Left renal cortex interstitium (tissue), 4 donors: Measurements from ENCODE around the gene ABHD12. TPM values are rescaled to one million over a fixed set of nuclear protein-coding genes. Genes with fewer than 3 reads are reported as not detected.
"Not testable (repeated sequence)": the region's sequence is repeated elsewhere in the genome, so short reads cannot be mapped to it uniquely, and the experiment has no call there.

Experiments
- DNase-seq, 4 donors: peaks; one replicate each; pipeline ENCODE4 v3.0.0-alpha.2; 2013; ENCODE audit warnings: low read depth in 4 of 4, low spot score in 2 of 4, missing footprints in 1 of 4
- polyA plus RNA-seq, 4 donors: library from polyadenylated mRNA; unstranded; fragments of 120-200 nt; gene quantifications; one replicate each; pipeline ENCODE4 v1.2.1, GENCODE V29; 2013; ENCODE audit not compliant: insufficient read length in 4 of 4

The ABHD12 gene
- polyA plus RNA-seq, 4 donors = 47.3 to 61.4 (median 54.6) TPM

GRCh38 chr20:25324412-25324811, 66.2 kb downstream of the ABHD12 start:
- DNase-seq = no peak

GRCh38 chr20:25323496-25324246, 67.0 kb downstream of the ABHD12 start:
- DNase-seq = no peak

DNA sequence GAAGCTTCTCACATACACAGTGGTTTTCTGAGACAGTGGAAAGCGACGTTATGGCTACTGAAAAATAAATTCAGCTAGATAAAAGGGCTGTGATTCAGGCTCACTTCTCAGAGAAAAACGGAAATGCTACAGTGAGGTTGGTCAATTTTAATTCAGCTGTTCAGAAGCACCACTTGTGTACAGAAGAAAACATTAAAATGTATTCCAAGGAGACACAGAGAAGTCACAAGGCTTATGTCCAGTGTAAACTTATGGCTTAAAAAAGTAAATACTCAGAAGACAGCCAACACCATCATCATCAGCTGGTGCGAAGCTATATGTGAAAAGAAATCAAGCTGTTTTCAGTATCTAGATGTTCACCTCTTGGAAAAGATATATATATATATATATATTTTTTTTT, 68.6 kb downstream of the ABHD12 start:
- no peak for DNase-seq

DNA sequence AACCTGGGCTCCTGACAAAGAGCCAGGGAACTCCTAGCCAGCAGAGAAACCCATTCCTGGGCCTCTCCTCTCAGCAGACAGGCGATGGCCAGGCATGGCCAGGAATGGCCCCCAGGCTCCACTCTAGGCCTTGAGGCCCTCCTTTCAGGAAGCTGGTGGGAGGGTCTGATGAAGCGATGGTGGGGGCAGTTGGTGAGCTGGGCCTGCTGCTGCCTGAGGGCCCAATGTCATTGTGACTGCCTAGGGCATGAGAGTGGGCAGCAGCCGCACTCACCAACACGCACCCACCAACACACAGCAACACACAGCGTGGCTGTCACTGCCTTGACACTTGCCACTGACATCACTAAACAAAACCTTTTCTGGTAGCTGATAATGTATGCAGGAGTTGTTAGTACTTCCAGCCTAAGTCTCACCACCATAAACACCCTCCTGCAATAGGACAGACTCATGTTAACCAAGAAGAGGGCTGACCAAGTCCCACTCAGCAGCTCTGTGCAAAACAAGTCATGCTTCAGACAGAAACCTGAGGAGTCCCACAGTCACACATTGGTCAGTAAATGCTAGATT, 69.3 kb downstream of the ABHD12 start:
- no peak for DNase-seq

GRCh38 chr20:25320035-25320800, 70.4 kb downstream of the ABHD12 start:
- DNase-seq = no peak

- DNase-seq = no peak
Measured at GRCh38 chr20:25319241-25320034, 71.2 kb downstream of the ABHD12 start.

- no peak for DNase-seq
Measured at GRCh38 chr20:25318471-25319240, 72.0 kb downstream of the ABHD12 start.

DNA sequence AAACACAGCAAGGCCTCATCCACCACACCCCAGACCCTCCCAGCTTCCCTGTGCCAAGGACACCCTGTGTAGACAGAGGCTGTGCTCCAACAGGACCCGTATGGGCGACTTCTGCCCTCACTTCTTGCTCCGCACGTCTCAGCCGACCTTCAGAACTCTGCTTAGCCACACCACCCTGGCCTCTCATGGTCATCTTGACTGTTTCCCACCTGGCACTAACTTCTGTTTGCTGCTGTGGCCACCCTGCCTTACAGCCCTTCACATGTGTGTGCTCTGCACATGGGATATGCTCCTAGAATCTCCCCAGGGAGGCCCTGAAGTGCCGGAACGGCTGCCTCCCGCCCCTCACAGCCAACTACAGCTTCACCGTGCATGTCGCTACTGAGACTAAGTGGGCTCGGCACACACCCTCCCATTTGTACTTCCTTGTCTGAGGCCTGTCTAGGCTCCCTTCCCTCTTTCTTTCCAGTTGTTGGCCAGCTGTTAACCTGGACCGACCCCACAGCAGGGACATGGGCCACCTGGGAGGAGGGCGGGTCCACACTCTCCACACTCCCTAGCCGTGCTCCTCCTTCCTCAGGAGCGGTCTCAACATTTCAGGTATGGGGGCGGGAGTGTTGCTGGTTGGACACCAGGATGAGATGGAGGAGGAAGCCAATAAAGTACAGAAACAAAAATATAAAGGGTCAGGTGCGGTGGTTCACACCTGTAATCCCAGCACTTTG, 73.1 kb downstream of the ABHD12 start:
- no peak for DNase-seq

DNA sequence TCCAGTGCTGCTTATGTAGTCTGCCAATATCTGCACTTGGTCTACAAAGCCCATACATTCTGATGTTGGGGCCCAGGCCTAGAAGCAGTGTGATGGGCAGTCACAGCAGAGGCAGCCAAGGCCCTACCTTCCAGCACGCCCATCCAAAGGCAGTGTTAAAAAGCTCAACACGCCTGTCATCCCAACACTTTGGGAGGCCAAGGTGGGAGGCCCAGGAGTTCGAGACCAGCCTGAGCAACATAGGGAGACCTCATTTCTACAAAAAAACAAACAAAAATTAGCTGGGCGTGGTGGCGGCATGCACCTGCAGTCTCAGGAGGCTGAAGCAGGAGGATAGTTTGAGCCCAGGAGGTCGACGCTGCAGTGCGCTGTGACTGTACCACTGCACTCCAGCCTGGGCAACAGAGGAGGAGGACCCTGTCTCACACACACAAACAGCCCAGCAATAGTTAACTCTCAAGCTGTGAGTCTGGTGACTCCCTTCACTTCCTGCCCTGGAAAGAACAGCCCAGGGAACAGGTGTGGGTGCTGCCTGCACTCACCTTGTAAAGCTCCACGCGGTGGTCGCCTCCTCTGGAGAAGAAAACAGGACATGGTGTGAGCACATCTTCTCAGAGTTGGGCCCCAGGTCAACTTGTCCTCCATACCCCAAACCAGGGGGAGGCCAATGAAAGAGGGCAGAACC, 74.0 kb downstream of the ABHD12 start:
- DNase-seq = no peak

- no peak for DNase-seq
Measured at GRCh38 chr20:25315418-25316210, 75.0 kb downstream of the ABHD12 start.

GRCh38 chr20:25314497-25315417, 75.9 kb downstream of the ABHD12 start:
- DNase-seq = no peak

DNA sequence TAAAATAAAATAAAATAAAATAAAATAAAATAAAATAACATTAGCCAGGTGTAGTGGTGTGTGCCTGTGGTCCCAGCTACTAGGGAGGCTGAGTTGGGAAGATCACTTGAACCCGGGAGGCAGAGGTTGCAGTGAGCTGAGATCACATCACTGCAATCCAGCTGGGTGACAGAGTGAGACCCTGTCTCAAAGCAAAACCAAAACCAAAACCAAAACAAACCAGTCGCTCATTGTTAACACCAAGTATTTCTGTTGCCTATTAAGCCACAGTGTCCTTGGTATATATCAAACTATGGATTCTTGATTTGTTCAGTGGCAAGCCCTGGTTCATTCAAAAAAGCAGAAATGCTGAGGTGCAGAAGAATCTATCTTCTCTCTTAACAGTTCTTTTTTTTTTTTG, 77.0 kb downstream of the ABHD12 start:
- DNase-seq = no peak

GRCh38 chr20:25312716-25313115, 77.9 kb downstream of the ABHD12 start:
- DNase-seq = not testable (repeated sequence)

- no peak for DNase-seq
Measured at GRCh38 chr20:25310921-25311728, 79.5 kb downstream of the ABHD12 start.

DNA sequence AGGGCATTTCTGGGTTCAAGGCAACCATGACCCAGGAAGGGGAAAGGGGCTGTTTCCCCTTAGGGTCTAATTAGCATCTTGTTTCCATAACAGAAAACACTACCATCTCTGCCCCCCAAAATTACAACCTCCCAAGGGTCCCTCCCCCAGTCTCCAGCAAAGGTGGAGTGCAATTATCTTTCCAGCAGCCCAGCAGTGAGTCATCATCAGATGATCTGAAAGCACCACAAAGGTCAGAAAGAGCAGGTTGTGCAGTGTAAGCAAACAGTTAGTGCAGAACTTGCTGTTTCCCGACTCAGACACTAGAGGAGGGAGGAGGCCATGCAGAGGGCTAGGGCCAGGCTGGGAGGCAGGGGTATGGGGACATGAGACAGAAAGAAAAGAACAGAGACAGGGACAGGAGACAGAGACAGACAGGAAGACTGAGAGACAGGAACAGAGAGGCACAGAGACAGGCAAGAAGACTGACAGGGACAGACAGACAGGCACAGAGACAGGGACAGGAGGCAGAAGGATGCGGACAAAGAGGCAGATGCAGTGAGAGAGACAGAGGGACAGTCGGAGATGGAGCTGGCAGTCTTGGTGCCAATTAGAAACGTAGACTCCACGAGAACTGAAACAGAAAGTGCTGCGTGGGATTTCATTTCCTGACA, 80.2 kb downstream of the ABHD12 start:
- DNase-seq = peak in 1 of 4 donors; percentile 10
